GM21576 (cell line): ENCODE measurements around the gene RSU1.

ENCODE experiments used
- ATAC-seq: cut with Tn5 transposase; IDR thresholded peaks from one replicate; pipeline ENCODE4 v1.9.1; 2021; ENCODE audit warnings: mild to moderate bottlenecking, moderate library complexity; ENCODE audit not compliant: unreplicated experiment

Gene RSU1

DNA sequence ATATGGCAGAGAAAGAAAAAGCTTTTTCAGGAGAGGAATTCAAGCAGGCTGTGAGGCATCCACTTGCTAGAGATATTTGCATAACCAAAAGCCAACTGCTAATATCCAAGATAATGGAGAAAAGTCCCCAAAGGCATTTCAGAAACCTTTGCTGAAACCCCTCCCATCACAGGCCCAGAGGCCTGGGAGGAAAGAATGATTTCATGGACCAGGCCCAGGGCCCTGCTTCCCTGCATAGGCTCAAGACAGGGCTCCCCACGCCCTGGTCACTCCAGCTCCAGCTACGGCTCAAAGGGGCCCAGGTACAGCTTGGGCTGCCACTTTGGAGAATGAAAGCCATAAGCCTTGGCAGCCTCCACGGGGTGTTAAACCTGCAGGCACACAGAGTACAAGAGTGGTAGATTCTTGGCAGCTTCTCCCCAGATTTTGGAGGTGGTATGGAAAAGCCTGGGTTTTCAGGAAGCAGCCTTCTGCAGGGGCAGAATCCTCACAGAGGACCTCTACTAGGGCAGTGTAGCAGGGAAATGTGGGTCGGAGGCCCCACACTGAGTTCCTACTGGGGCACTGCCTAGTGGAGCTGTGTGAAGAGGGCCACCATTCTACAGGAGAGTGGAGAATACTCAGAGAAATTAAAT, 5.6 kb upstream of the RSU1 start:
- no peak for ATAC-seq

GRCh38 chr10:16822027-16822426, 4.8 kb upstream of the RSU1 start:
- ATAC-seq: no peak

- no peak for ATAC-seq
Observed at GRCh38 chr10:16820421-16820820, 3.2 kb upstream of the RSU1 start.

GRCh38 chr10:16820018-16820417, 2.8 kb upstream of the RSU1 start:
- ATAC-seq: no peak

- ATAC-seq: no peak
Observed at GRCh38 chr10:16819436-16819835, 2.2 kb upstream of the RSU1 start.

GRCh38 chr10:16819026-16819425, 1.8 kb upstream of the RSU1 start:
- ATAC-seq: no peak

DNA sequence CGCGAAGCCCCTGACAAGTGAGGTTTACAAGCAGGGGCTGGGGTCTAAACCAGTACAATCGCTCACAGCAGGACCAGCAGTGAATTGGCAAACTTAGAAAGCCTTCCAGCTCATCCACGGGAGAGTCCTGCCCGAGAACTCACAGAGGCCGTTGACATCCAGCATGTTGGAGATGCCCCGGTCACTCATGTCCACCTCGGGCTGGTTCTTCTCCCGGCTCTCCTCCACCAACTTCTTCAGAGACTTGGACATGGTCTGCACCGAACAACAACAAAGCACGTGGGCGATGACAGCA, 447 bp downstream of the RSU1 start:
- ATAC-seq: no peak

DNA sequence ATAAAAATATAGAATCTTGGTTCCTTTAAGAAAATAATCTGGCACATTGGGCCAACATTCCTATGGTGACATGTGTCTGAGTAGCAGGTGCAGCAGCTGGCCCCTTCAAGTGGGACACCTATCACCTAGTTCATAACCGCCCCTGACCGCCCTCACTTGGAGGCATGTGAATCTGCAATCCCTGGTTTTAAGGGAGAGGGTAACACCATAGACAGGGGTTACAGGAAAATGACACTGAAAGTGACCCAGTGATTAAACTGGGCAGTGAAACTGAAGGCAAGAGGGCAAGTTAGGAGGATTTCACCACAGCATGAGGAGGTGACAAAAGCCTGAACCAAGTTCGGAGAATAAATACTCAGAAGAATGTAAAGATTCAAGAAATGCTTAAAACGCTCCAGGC, 1.1 kb downstream of the RSU1 start:
- ATAC-seq: no peak

DNA sequence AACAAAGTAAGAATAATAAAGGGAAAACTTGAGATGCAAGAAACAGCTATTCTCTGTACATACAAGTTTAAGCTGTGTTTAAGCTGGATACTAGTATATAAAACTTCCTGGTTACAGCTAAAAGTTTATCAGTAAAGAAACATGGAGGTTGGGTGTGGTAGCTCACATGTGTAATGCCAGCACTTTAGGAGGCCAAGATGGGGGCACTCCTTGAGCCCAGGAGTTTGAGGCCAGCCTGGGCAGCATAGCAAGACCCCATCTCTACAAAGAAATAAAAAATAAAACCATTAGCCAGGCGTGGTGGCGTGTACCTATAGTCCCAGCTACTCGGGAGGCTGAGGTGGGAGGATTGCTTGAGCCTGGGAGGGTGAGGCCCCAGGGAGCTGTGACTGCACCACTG, 3.2 kb downstream of the RSU1 start:
- ATAC-seq: no peak

- ATAC-seq: no peak
Observed at GRCh38 chr10:16812676-16813075, 4.5 kb downstream of the RSU1 start.

DNA sequence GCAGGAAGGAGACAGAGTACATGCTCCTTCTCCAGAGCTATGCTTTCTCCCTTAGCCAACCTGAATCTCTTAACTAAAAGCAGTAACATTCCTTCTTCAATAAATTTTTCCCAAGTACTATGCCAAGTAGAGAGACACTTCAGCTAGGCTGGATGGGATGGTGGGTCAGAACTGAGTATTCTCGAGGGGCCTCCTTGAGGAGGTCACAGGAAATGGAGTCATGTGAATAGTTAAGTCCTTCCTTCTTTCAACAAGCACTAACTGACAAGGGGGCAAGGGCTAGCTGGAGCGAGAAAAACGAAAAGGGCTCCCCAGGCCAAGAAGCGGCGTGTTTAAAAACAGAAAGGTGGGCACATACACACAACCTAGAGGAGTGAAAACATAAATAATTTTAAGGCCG, 5.5 kb downstream of the RSU1 start:
- no peak for ATAC-seq

- no peak for ATAC-seq
Observed at GRCh38 chr10:16811292-16811691, 5.9 kb downstream of the RSU1 start.

DNA sequence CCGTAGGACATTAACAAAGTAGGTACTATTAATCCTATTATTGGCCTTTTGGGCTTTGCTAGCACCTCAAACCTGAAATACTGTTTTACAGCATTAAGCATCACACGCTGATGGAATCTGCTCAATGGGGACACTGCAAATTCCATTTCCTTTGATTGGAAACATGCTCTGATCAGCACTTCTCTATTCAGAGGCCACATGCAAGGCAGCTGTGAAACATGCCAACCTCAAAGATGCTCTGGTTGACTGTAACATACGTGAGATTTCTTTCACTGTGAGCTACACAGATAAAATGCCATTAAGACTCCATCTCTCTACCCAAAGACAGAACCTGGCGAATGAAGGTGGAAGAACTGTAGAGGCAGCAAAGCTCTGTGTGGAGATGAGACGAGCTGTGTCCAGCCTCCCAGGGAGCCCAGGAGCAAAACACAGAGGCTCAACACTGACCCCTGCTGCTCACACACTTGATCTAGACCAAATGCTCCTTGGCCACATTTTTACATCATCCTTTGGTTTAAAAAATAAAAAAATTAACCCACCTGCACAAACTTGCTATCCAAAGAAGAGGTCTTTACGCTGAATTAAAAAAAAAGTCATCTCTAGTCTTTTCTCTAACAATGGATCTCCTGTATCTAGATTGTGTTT, 8.0 kb downstream of the RSU1 start:
- peak; percentile 86 for ATAC-seq

GRCh38 chr10:16804123-16804522, 13.1 kb downstream of the RSU1 start:
- no peak for ATAC-seq

GRCh38 chr10:16803464-16803863, 13.8 kb downstream of the RSU1 start:
- ATAC-seq: no peak

DNA sequence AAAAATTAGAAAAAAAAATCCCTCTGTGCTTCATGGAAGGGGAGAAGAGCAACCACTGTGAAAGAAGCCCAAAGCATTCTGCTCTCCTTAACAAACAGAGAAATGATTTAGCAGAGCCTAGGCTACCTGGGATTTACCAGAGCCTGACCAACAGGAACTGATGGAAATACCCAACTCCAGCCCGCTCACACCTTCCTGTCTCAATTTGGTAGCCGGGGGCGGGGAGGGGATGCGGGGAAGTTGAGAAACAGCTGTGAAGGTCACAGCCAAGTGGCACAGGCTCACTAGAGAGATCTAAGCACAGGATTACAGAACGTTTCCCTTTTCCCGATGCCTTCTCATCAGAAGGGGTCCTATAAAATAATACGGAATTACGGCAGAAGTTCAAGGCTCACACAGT, 17.6 kb downstream of the RSU1 start:
- peak; percentile 82 for ATAC-seq

GRCh38 chr10:16798571-16798970, 18.7 kb downstream of the RSU1 start:
- ATAC-seq: no peak

- no peak for ATAC-seq
Observed at GRCh38 chr10:16795410-16796073, 21.7 kb downstream of the RSU1 start.

GRCh38 chr10:16794005-16794404, 23.2 kb downstream of the RSU1 start:
- ATAC-seq: no peak

DNA sequence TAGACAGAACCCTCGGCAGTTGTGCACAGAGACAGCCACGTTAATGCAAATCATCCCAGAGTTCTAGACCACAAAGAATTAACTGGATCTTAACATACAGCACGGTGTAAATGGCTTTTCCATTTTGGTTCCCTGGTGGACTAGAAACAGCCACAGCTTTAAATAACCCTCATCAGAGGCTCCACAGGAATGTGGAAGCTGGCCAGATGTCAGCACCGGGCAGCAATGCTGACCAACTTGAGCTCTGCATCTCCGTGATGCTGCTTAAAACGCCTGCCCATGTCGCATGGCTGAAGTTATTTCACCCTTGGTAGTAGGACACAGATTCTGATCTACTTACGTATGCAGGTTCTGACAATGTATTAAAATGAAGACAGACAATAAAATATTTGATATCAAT, 24.5 kb downstream of the RSU1 start:
- ATAC-seq: no peak

- ATAC-seq: no peak
Observed at GRCh38 chr10:16789765-16790164, 27.5 kb downstream of the RSU1 start.

- no peak for ATAC-seq
Observed at GRCh38 chr10:16789261-16789660, 28.0 kb downstream of the RSU1 start.

GRCh38 chr10:16788778-16789177, 28.4 kb downstream of the RSU1 start:
- no peak for ATAC-seq
